HG03066 (cell line): ENCODE measurements around the gene ALPP.
"Not testable (repeated sequence)": the region's sequence is repeated elsewhere in the genome, so short reads cannot be mapped to it uniquely, and the experiment has no call there.

Source experiments
- ATAC-seq: cut with Tn5 transposase; IDR thresholded peaks from one replicate; pipeline ENCODE4 v1.9.1; 2021; ENCODE audit warnings: low read depth; ENCODE audit not compliant: unreplicated experiment

Gene ALPP

GRCh38 chr2:232378735-232379151 is at the start of gene ALPP:
TSS of gene ALPP (plus strand) at chr2:232378751. CDS start at chr2:232378803, 52 bp downstream.
- ATAC-seq = not testable (repeated sequence)

DNA sequence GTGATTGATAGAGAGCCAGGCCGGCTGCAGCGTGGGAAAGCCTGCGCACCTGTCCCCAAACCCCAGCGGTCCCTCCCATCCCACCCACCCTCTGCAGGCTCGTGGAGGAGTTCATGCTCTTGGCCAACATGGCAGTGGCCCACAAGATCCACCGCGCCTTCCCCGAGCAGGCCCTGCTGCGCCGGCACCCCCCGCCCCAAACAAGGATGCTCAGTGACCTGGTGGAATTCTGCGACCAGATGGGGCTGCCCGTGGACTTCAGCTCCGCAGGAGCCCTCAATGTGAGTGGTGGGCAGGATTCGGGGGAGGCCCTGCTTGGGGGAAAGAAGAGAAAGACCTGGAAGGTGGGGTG is 48.9 kb upstream of the ALPP start:
- no peak for ATAC-seq

GRCh38 chr2:232330068-232330999 is 48.2 kb upstream of the ALPP start:
- no peak for ATAC-seq

GRCh38 chr2:232331061-232331460 is 47.5 kb upstream of the ALPP start:
- ATAC-seq = not testable (repeated sequence)

- not testable (repeated sequence) for ATAC-seq
These were observed 46.9 kb upstream of the ALPP start for GRCh38 chr2:232331641-232332040.

- ATAC-seq = not testable (repeated sequence)
These were observed 46.2 kb upstream of the ALPP start for GRCh38 chr2:232332244-232332939.

GRCh38 chr2:232332940-232333259 is 45.7 kb upstream of the ALPP start:
- ATAC-seq = no peak

DNA sequence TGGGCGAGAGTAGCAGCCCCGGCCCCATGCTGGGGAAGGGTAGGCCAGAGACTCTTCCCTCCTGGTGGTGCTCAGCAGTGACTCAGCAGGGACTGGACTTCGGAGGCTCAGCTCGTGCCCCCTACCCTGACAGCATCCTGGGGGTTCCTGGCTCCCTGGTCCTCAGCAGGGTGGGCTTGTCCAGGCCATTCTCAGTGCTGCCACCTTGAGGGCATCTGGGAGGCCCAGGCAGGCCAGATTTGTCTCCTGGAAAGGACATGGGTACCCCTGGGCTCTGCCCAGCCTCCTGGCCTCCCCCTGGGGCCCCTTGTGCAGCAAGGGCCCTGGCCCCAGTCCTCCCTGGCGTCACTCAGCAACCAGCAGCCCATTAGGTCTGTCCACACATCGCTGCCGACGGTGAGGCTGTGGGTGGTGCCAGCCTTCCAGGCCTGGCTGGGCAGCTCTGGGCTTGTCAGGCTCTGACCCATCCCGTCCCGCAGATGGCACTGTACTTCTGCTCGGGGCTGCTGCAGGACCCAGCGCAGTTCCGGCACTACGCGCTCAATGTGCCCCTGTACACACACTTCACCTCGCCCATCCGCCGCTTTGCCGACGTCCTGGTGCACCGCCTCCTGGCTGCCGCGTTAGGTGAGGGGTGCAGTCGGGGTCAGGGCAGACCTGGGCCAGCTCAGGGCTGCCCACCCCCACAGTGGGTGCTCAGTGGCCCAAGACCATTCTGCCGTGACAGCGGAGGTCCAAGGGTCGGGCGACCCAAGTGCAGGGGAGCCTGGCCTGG is 45.0 kb upstream of the ALPP start:
- ATAC-seq = no peak

- not testable (repeated sequence) for ATAC-seq
These were observed 44.2 kb upstream of the ALPP start for GRCh38 chr2:232334136-232334884.

GRCh38 chr2:232334885-232335205 is 43.7 kb upstream of the ALPP start:
- not testable (repeated sequence) for ATAC-seq

GRCh38 chr2:232335206-232335858 is 43.2 kb upstream of the ALPP start:
- ATAC-seq = not testable (repeated sequence)

DNA sequence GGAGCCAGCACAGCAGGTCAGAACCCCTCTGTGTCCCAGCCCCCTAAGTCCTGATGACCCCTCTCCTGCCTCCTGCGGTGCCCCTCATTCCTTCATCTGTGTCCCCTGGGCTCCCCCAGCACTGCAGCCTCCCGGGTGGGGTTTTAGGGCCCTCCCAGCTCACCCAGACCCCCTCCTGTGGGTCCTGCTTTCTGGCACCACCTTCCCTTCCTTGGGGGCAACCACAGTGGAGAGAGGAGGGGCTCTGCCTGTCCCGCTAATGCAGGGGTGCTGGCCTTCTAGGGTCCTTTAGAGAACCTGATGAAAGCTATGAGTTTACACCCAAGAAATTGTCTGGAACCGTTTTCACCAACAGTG is 42.7 kb upstream of the ALPP start:
- ATAC-seq = no peak

DNA sequence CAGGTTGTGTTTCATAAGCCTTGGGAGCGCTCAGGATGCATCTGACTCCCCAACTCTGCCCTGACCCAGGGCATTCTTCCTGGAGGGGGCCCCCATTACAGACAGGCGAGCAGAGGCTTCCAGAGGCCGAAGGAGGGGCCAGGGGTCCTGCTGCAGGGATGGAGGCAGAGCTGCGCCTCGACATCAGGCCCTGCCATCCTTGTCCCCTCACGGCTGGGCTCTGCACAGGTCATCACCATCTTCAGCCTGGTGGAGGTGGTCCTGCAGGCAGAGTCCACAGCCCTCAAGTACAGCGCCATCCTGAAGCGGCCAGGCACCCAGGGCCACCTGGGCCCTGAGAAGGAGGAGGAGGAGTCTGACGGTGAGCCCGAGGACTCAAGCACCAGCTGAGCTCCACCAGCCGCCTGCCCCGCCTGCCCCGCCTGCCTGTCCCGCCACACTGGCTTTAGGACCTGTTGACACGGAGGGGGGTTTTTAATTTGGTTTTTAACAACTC is 42.3 kb upstream of the ALPP start:
- no peak for ATAC-seq

GRCh38 chr2:232336981-232337720 is 41.4 kb upstream of the ALPP start:
- ATAC-seq = no peak

- ATAC-seq = not testable (repeated sequence)
These were observed 40.3 kb upstream of the ALPP start for GRCh38 chr2:232338094-232338758.

- no peak for ATAC-seq
These were observed 39.8 kb upstream of the ALPP start for GRCh38 chr2:232338759-232339106.

DNA sequence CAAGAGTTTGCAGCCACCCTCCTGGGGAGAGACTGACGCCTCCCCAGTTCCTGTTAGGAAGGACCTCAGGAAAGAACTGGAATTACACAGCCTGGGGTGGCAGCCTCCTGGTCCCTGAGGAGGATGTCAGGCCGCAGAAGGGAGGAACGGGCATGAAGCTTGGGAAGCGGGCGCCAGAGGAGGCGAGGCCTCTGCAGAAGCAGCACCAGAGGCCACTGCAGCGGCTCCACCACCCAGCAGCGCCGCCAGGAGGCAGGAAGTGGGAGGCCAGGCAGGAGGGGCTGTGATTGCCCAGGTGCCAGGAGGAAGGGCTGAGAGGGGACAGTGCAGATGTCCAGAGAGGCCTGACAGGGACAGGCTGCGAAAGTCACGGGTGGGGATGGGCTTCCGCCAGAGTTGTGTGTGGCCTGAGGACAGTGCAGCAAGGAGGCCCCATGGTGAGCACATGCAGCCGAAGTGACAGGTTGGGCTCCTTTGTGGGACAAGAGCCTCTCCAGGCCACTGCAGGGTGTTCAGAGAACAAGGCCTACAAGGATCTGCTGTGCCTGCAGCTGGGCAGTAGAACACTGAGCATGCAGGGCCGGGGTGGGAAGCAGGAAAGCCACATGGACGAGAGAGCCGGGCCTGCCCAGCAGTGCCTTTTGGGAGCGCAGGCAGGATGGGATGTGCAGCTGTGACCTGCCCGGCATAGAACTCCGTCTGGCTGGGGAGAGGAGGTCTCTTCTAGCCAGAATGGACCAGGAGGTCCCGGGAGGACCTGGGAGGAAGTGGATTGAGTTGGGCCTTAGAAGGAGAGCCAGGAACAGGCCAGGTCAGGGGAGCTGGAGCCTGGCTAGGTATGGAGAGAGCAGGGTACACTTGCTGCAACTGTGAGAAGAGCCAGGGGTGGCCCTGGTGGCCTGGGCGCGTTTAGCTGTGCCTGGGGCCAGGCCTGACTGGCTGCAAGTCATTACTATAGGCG is 39.1 kb upstream of the ALPP start:
- no peak for ATAC-seq
